Kidney (tissue), 14 donors: Measurements from ENCODE around the gene REG1B. TPM values are rescaled to one million over a fixed set of nuclear protein-coding genes. Genes with fewer than 3 reads are reported as not detected.
A peak's percentile ranks its signal among the peaks of the same experiment; 100 is the strongest.
"Not testable (repeated sequence)": the region's sequence is repeated elsewhere in the genome, so short reads cannot be mapped to it uniquely, and the experiment has no call there.

Experiments used
- DNase-seq, 5 donors: peaks; one replicate each; pipeline ENCODE4 v3.0.0-alpha.2; 2013 to 2020
- FAIRE-seq: peaks from 2 replicates; lab custom pipeline; 2012; peaks lifted over from hg19 to GRCh38; lab: Jason Lieb, UNC
- H3K27ac ChIP-seq, 2 donors: one replicate each; pipeline ENCODE4 v1.7.0; 2013; ENCODE audit warnings: low read depth in 2 of 2, low read length in 2 of 2, inconsistent platforms in 1 of 2
- H3K27me3 ChIP-seq: one replicate; pipeline ENCODE4 v1.7.1; 2013; ENCODE audit warnings: low read length, inconsistent platforms; ENCODE audit not compliant: control insufficient read depth, insufficient read depth
- H3K36me3 ChIP-seq, 3 donors: one replicate each; pipeline versions ENCODE4 v1.7.0 to v1.7.1; 2013; ENCODE audit warnings: low read length in 3 of 3, control low read depth in 1 of 3, inconsistent platforms in 1 of 3; ENCODE audit not compliant: insufficient read depth in 3 of 3, control insufficient read depth in 2 of 3
- H3K4me1 ChIP-seq, 3 donors: one replicate each; pipeline versions ENCODE4 v1.7.0 to v1.7.1; 2013; ENCODE audit warnings: low read length in 3 of 3, inconsistent platforms in 1 of 3, low read depth in 1 of 3; ENCODE audit not compliant: control insufficient read depth in 2 of 3, insufficient read depth in 2 of 3
- H3K4me3 ChIP-seq, 3 donors: one replicate each; pipeline versions ENCODE4 v1.7.0 to v1.8.1; 2013; ENCODE audit warnings: low read length in 3 of 3, control low read depth in 1 of 3, inconsistent platforms in 1 of 3
- H3K9ac ChIP-seq, 3 donors: one replicate each; pipeline versions ENCODE4 v1.7.0 to v1.7.1; 2013; ENCODE audit warnings: low read length in 3 of 3, control low read depth in 1 of 3, inconsistent platforms in 1 of 3
- H3K9me3 ChIP-seq, 3 donors: one replicate each; pipeline versions ENCODE4 v1.7.0 to v1.7.1; 2013; ENCODE audit warnings: low read length in 3 of 3, control low read depth in 1 of 3, inconsistent platforms in 1 of 3; ENCODE audit not compliant: control insufficient read depth in 2 of 3, insufficient read depth in 1 of 3
- CTCF ChIP-seq: IDR thresholded peaks from 3 replicates; pipeline ENCODE4 v1.5.1; 2012; ENCODE audit warnings: mild to moderate bottlenecking, moderate library complexity, borderline replicate concordance; ENCODE audit not compliant: insufficient read depth; ENCODE audit errors: extremely low read depth
- intact Hi-C: fragments of 100-400 bp; cut with DNase I; formaldehyde crosslinking; loops from one replicate; pipeline ENCODE4 v1.11.1; 2022
- polyA plus RNA-seq: library from polyadenylated mRNA; stranded (reverse); fragments of 350-450 nt; fragmentation: Illumina TruSeq; extraction: RNeasy Lipid Tissue Mini Kit (QIAGEN cat#74804); gene quantifications from one replicate; pipeline ENCODE4 v1.2.3, GENCODE V29; 2014; ENCODE audit warnings: low read depth, low replicate concordance; ENCODE audit not compliant: insufficient read depth
- total RNA-seq: library from RNA; stranded (reverse); fragmentation: NEBNext Ultra II Directional; extraction: Animal tissue kit (Norgen Biotek cat#: 25700); gene quantifications from one replicate; pipeline ENCODE4 v1.2.1, GENCODE V29; 2021
- donor health status: control.
- donor health status: control.
- donor health status: control.
- donor health status: control.
- donor health status: control.
- donor health status: DM: yes; HTN: yes; CAD: no.
- donor health status: Normal renal cell carcinoma (clear cell type).

The REG1B gene
- total and polyA plus RNA-seq, 2 donors from 2014 or later: 1.5 to 11.0 TPM

GRCh38 chr2:79082987-79083386 lies 4.8 kb downstream of the REG1B start:
- no peaks in the 10 kb centered on the region for H3K36me3 ChIP-seq
- H3K27me3 ChIP-seq: no peaks in the 10 kb centered on the region
- no peak overlapping the region for H3K4me3 ChIP-seq
- H3K9me3 ChIP-seq: no peaks in the 10 kb centered on the region
- no peak for TF ChIP-seq CTCF
- H3K4me1 ChIP-seq: no peaks in the 10 kb centered on the region
- intact Hi-C loops: no loop called here
- no peak overlapping the region for H3K27ac ChIP-seq
- H3K9ac ChIP-seq: no peak overlapping the region
- no peak for DNase-seq
- no peak for FAIRE-seq

GRCh38 chr2:79071078-79071477 lies 16.7 kb downstream of the REG1B start:
- intact Hi-C loops: no loop called here
- Histone ChIP-seq H3K36me3 (no peaks in the 10 kb centered on the region), H3K27me3 (no peaks in the 10 kb centered on the region), H3K4me3 (no peak overlapping the region), H3K9me3 (no peaks in the 10 kb centered on the region), H3K4me1 (no peaks in the 10 kb centered on the region), H3K9ac (no peak overlapping the region), H3K27ac (no peak overlapping the region)
- DNase-seq: no peak
- FAIRE-seq: no peak
- TF ChIP-seq CTCF: no peak

- intact Hi-C loops: no loop called here
- no peak overlapping the region for H3K27ac ChIP-seq
- FAIRE-seq: no peak
These were observed 22.6 kb downstream of the REG1B start for GRCh38 chr2:79065201-79065600.

GRCh38 chr2:79054769-79055168 lies 33.0 kb downstream of the REG1B start:
- H3K27ac ChIP-seq, H3K4me1 ChIP-seq, H3K9me3 ChIP-seq, H3K36me3 ChIP-seq, DNase-seq, H3K4me3 ChIP-seq, intact Hi-C loops, H3K27me3 ChIP-seq, H3K9ac ChIP-seq, FAIRE-seq: not testable (repeated sequence)

More at GRCh38 chr2:79065201-79065600, 22.6 kb downstream of the REG1B start:
- no peaks in the 10 kb centered on the region for H3K4me1 ChIP-seq
- no peak overlapping the region for H3K4me3 ChIP-seq
- no peaks in the 10 kb centered on the region for H3K9me3 ChIP-seq
- H3K9ac ChIP-seq: no peak overlapping the region
- H3K36me3 ChIP-seq: no peaks in the 10 kb centered on the region
- no peak for TF ChIP-seq CTCF
- DNase-seq: no peak
- H3K27me3 ChIP-seq: no peaks in the 10 kb centered on the region

- H3K36me3 ChIP-seq, intact Hi-C loops, H3K4me1 ChIP-seq, FAIRE-seq, H3K27ac ChIP-seq, H3K9ac ChIP-seq, H3K27me3 ChIP-seq, H3K4me3 ChIP-seq, H3K9me3 ChIP-seq: not testable (repeated sequence)
- peak in 1 of 5 donors; percentile 32 for DNase-seq
These were observed 34.3 kb downstream of the REG1B start for GRCh38 chr2:79053486-79053885.
